ENCODE measurements around the gene LIG1.

DNA sequence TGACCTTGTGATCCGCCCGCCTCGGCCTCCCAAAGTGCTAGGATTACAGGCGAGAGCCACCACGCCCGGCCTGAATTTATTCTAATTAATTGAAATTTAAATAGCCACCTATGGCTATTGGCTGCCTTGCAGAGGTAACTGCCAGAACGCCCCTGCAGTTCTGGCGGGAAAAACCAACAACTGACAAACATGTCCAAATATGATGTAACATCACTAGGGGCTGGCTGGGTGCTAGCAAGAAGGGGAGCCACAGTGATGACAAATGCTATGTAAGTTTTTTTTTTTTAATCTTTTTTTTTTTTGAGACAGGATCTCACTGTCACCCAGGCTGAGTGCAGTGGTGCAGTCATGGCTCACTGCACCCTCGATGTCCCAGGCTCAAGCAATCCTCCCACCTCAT lies 13.2 kb upstream of the LIG1 start:
- no peak for TF ChIP-seq ESRRA (CRISPR knock-in tag; IDR thresholded peaks at IDR 0.05; ENCODE audit: low read depth)
- no peak for TF ChIP-seq TAF15 (IDR thresholded peaks at IDR 0.05; ENCODE audit: low read depth, low read length, poor library complexity, severe bottlenecking)
- no peak for TF ChIP-seq EZH2 (conservative IDR thresholded peaks at IDR 0.05; ENCODE audit: low read depth, low read length)
